Right renal cortex interstitium (tissue), 3 donors: Measurements from ENCODE around the gene UBE2E2. TPM values are rescaled to one million over a fixed set of nuclear protein-coding genes. Genes with fewer than 3 reads are reported as not detected.

Experiments
- DNase-seq, 3 donors: peaks; one replicate each; pipeline ENCODE4 v3.0.0-alpha.2; 2013; ENCODE audit warnings: low read depth in 3 of 3, low spot score in 2 of 3
- polyA plus RNA-seq, 3 donors: library from polyadenylated mRNA; unstranded; fragments of 120-200 nt; gene quantifications; one replicate each; pipeline ENCODE4 v1.2.1, GENCODE V29; 2013; ENCODE audit not compliant: insufficient read length in 3 of 3

The UBE2E2 gene
- polyA plus RNA-seq, 3 donors, result 54.3 to 71.0 (median 62.4) TPM

GRCh38 chr3:23239211-23240068 lies 36.3 kb downstream of the UBE2E2 start:
- DNase-seq, result no peak

- DNase-seq, result no peak
These were observed 37.2 kb downstream of the UBE2E2 start for GRCh38 chr3:23240171-23240785.

GRCh38 chr3:23241256-23241655 lies 38.1 kb downstream of the UBE2E2 start:
- DNase-seq, result no peak

GRCh38 chr3:23242106-23242505 lies 39.0 kb downstream of the UBE2E2 start:
- no peak for DNase-seq

GRCh38 chr3:23244324-23245041 lies 41.4 kb downstream of the UBE2E2 start:
- no peak for DNase-seq

- no peak for DNase-seq
These were observed 43.5 kb downstream of the UBE2E2 start for GRCh38 chr3:23246651-23247050.

- DNase-seq, result no peak
These were observed 45.5 kb downstream of the UBE2E2 start for GRCh38 chr3:23248594-23249131.

- DNase-seq, result no peak
These were observed 46.8 kb downstream of the UBE2E2 start for GRCh38 chr3:23249961-23250360.

GRCh38 chr3:23252122-23252521 lies 49.0 kb downstream of the UBE2E2 start:
- no peak for DNase-seq

GRCh38 chr3:23253214-23253613 lies 50.1 kb downstream of the UBE2E2 start:
- no peak for DNase-seq

- no peak for DNase-seq
These were observed 51.2 kb downstream of the UBE2E2 start for GRCh38 chr3:23254282-23254681.

- DNase-seq, result no peak
These were observed 51.7 kb downstream of the UBE2E2 start for GRCh38 chr3:23254835-23255234.

- DNase-seq, result no peak
These were observed 53.8 kb downstream of the UBE2E2 start for GRCh38 chr3:23256741-23257435.

GRCh38 chr3:23258110-23258509 lies 55.0 kb downstream of the UBE2E2 start:
- no peak for DNase-seq

GRCh38 chr3:23259515-23259914 lies 56.4 kb downstream of the UBE2E2 start:
- DNase-seq, result no peak

GRCh38 chr3:23262766-23263165 lies 59.6 kb downstream of the UBE2E2 start:
- no peak for DNase-seq

- DNase-seq, result no peak
These were observed 60.7 kb downstream of the UBE2E2 start for GRCh38 chr3:23263796-23264195.

GRCh38 chr3:23264413-23264812 lies 61.3 kb downstream of the UBE2E2 start:
- DNase-seq, result no peak

GRCh38 chr3:23270423-23270822 lies 67.3 kb downstream of the UBE2E2 start:
- no peak for DNase-seq

GRCh38 chr3:23271876-23272741 lies 69.0 kb downstream of the UBE2E2 start:
- no peak for DNase-seq
